RKO (cell line): ENCODE results near the gene TRPV4.
"Not testable (repeated sequence)": the region's sequence is repeated elsewhere in the genome, so short reads cannot be mapped to it uniquely, and the experiment has no call there.

Experiments
- DNase-seq: peaks from one replicate; pipeline ENCODE4 v3.0.0-alpha.2; 2016; ENCODE audit warnings: low spot score

TRPV4 gene

GRCh38 chr12:109860977-109861376 is 27.8 kb upstream of the TRPV4 start:
- no peak for DNase-seq

GRCh38 chr12:109858764-109859163 is 25.6 kb upstream of the TRPV4 start:
- DNase-seq, result no peak

- no peak for DNase-seq
Observed at GRCh38 chr12:109857715-109858114, 24.5 kb upstream of the TRPV4 start.

- DNase-seq, result no peak
Observed at GRCh38 chr12:109855377-109855776, 22.2 kb upstream of the TRPV4 start.

GRCh38 chr12:109850518-109850917 is 17.3 kb upstream of the TRPV4 start:
- not testable (repeated sequence) for DNase-seq

GRCh38 chr12:109847142-109847735 is 14.0 kb upstream of the TRPV4 start:
- no peak for DNase-seq

- DNase-seq, result no peak
Observed at GRCh38 chr12:109845824-109846205, 12.6 kb upstream of the TRPV4 start.

GRCh38 chr12:109844983-109845823 is 12.0 kb upstream of the TRPV4 start:
- DNase-seq, result peak; percentile 81

GRCh38 chr12:109844091-109844490 is 10.9 kb upstream of the TRPV4 start:
- DNase-seq, result no peak

- peak; percentile 55 for DNase-seq
Observed at GRCh38 chr12:109842021-109842420, 8.8 kb upstream of the TRPV4 start.

GRCh38 chr12:109841356-109841755 is 8.2 kb upstream of the TRPV4 start:
- no peak for DNase-seq

GRCh38 chr12:109840305-109841074 is 7.3 kb upstream of the TRPV4 start:
- DNase-seq, result no peak

GRCh38 chr12:109839444-109839843 is 6.2 kb upstream of the TRPV4 start:
- no peak for DNase-seq

GRCh38 chr12:109836916-109837315 is 3.7 kb upstream of the TRPV4 start:
- no peak for DNase-seq

GRCh38 chr12:109835827-109836226 is 2.6 kb upstream of the TRPV4 start:
- DNase-seq, result no peak

GRCh38 chr12:109832541-109833306 is 474 bp downstream of the TRPV4 start:
- no peak for DNase-seq

- DNase-seq, result no peak
Observed at GRCh38 chr12:109831929-109832328, 1.3 kb downstream of the TRPV4 start.

- DNase-seq, result no peak
Observed at GRCh38 chr12:109831365-109831764, 1.8 kb downstream of the TRPV4 start.

GRCh38 chr12:109830718-109831117 is 2.5 kb downstream of the TRPV4 start:
- no peak for DNase-seq

- DNase-seq, result no peak
Observed at GRCh38 chr12:109830267-109830666, 2.9 kb downstream of the TRPV4 start.

GRCh38 chr12:109829667-109830066 is 3.5 kb downstream of the TRPV4 start:
- DNase-seq, result no peak
